GM23248 (cell line): Measurements from ENCODE around the gene YEATS2. TPM values are rescaled to one million over a fixed set of nuclear protein-coding genes. Genes with fewer than 3 reads are reported as not detected.
"Not testable (repeated sequence)": the region's sequence is repeated elsewhere in the genome, so short reads cannot be mapped to it uniquely, and the experiment has no call there.

Experiments
- DNase-seq: peaks from one replicate; pipeline ENCODE4 v3.0.0-alpha.2; 2015
- H2AFZ ChIP-seq: fragments of 200-600 bp; sonication (generic); 2 replicates; pipeline ENCODE4 v1.6.1; 2016; ENCODE audit warnings: antibody characterized with exemption
- H3F3A ChIP-seq: fragments of 200-600 bp; sonication (generic); 2 replicates; pipeline ENCODE4 v1.6.1; 2016; ENCODE audit warnings: mild to moderate bottlenecking, antibody characterized with exemption, mixed run types; ENCODE audit not compliant: insufficient read depth
- H3K27ac ChIP-seq: fragments of 200-600 bp; sonication (generic); 2 replicates; pipeline ENCODE4 v1.5.1; 2016; ENCODE audit warnings: mild to moderate bottlenecking
- H3K27me3 ChIP-seq: fragments of 200-600 bp; sonication (generic); replicated peaks from 2 replicates; pipeline ENCODE4 v1.6.1; 2016; ENCODE audit warnings: mild to moderate bottlenecking; ENCODE audit not compliant: insufficient read depth
- H3K36me3 ChIP-seq: fragments of 200-600 bp; sonication (generic); 2 replicates; pipeline ENCODE4 v1.6.1; 2016; ENCODE audit warnings: low read depth, mild to moderate bottlenecking
- H3K4me1 ChIP-seq: fragments of 200-600 bp; sonication (generic); 2 replicates; pipeline ENCODE4 v1.6.1; 2016; ENCODE audit warnings: mild to moderate bottlenecking; ENCODE audit not compliant: insufficient read depth
- H3K4me2 ChIP-seq: fragments of 200-600 bp; sonication (generic); one replicate; pipeline ENCODE4 v1.6.1; 2016; ENCODE audit warnings: mild to moderate bottlenecking; ENCODE audit not compliant: unreplicated experiment
- H3K4me3 ChIP-seq: fragments of 200-600 bp; sonication (generic); 2 replicates; pipeline ENCODE4 v1.5.1; 2016; ENCODE audit warnings: mild to moderate bottlenecking
- H3K79me2 ChIP-seq: fragments of 200-600 bp; sonication (generic); 2 replicates; pipeline ENCODE4 v1.6.1; 2016; ENCODE audit warnings: mild to moderate bottlenecking; ENCODE audit not compliant: insufficient read depth
- H3K9ac ChIP-seq: fragments of 200-600 bp; sonication (generic); 2 replicates; pipeline ENCODE4 v1.6.1; 2016; ENCODE audit warnings: mild to moderate bottlenecking
- H3K9me2 ChIP-seq: fragments of 200-600 bp; sonication (generic); 2 replicates; pipeline ENCODE4 v1.6.1; 2016; ENCODE audit warnings: mixed run types, mild to moderate bottlenecking, moderate library complexity; ENCODE audit not compliant: insufficient read depth
- H3K9me3 ChIP-seq: fragments of 200-600 bp; sonication (generic); one replicate; pipeline ENCODE4 v1.6.1; 2017; ENCODE audit warnings: low read depth
- H4K20me1 ChIP-seq: fragments of 200-600 bp; sonication (generic); 2 replicates; pipeline ENCODE4 v1.6.0; 2016; ENCODE audit not compliant: insufficient read depth
- EZH2 ChIP-seq: fragments of 200-600 bp; sonication (generic); IDR thresholded peaks from 2 replicates; pipeline ENCODE4 v1.6.1; 2018; ENCODE audit warnings: antibody characterized with exemption, mild to moderate bottlenecking; ENCODE audit not compliant: insufficient read depth, poor library complexity, severe bottlenecking
- EZH2phosphoT487 ChIP-seq: fragments of 200-600 bp; sonication (generic); IDR thresholded peaks from 2 replicates; pipeline ENCODE4 v1.6.1; 2018; ENCODE audit warnings: antibody characterized with exemption, moderate library complexity, mild to moderate bottlenecking, low read depth; ENCODE audit not compliant: insufficient read depth
- WGBS, 2 experiments: methylation state at CpG; one replicate each; pipeline ENCODE4 v1.1.6; 2015 to 2017; ENCODE audit warnings: low lambda C conversion rate in 2 of 2, low coverage in 1 of 2; ENCODE audit errors: missing lambda C conversion rate in 2 of 2; 5-methylcytosine and 5-hydroxymethylcytosine counted together
- in situ Hi-C: fragments of 300-500 bp; cut with MboI; formaldehyde crosslinking; loops from 2 replicates; pipeline ENCODE4 v1.15.0; 2020
- polyA plus RNA-seq: library from polyadenylated mRNA; unstranded; fragments of >200 nt; fragmentation: Nextera tagmentation; extraction: Ambion mirVana; gene quantifications from 2 replicates; pipeline ENCODE4 v1.2.1, GENCODE V29; 2016
- total RNA-seq: library from RNA; depleted of rRNA; stranded (reverse); fragments of >200 nt; shearing (Covaris generic); gene quantifications from 2 replicates; pipeline ENCODE4 v1.2.3, GENCODE V29; 2014

YEATS2 gene
- total and polyA plus RNA-seq, 2 experiments from 2014 or later, result 14.0 to 34.7 TPM

GRCh38 chr3:183662099-183662498 is 35.5 kb upstream of the YEATS2 start:
- H3K36me3 ChIP-seq, result no peaks in the 10 kb centered on the region
- peak overlapping the region; percentile 32 for H3K4me2 ChIP-seq
- peaks cover 45% of the 10 kb centered on the region for H3K4me1 ChIP-seq
- no peaks in the 10 kb centered on the region for H3K79me2 ChIP-seq
- no peaks in the 10 kb centered on the region for H3K27me3 ChIP-seq
- H3K9me3 ChIP-seq, result no peaks in the 10 kb centered on the region
- TF ChIP-seq EZH2 (no peak), EZH2phosphoT487 (no peak)
- in situ Hi-C loops, result no loop called here
- no peaks in the 10 kb centered on the region for H3K9me2 ChIP-seq
- H3K27ac ChIP-seq, result no peak overlapping the region
- no peak overlapping the region for H2AFZ ChIP-seq
- WGBS, 2 experiments, result 46 to 52% methylated on average over 3 of the region's 3 CpGs
- H3F3A ChIP-seq, result peaks cover 14% of the 10 kb centered on the region; the same call in 1 of the 2 replicates
- H3K4me3 ChIP-seq, result no peak overlapping the region
- H4K20me1 ChIP-seq, result no peaks in the 10 kb centered on the region
- DNase-seq, result peak; percentile 33
- H3K9ac ChIP-seq, result no peak overlapping the region

- Histone ChIP-seq H3K9me2 (no peaks in the 10 kb centered on the region), H3K79me2 (no peaks in the 10 kb centered on the region), H3K4me3 (no peak overlapping the region), H3K27ac (peak overlapping the region; percentile 42), H3K27me3 (no peaks in the 10 kb centered on the region), H2AFZ (peak overlapping the region; percentile 50; the same call in 1 of the 2 replicates), H3F3A (peaks cover 14% of the 10 kb centered on the region; the same call in 1 of the 2 replicates), H4K20me1 (no peaks in the 10 kb centered on the region), H3K9ac (no peak overlapping the region), H3K36me3 (no peaks in the 10 kb centered on the region), H3K4me1 (peaks cover 45% of the 10 kb centered on the region), H3K9me3 (no peaks in the 10 kb centered on the region), H3K4me2 (peak overlapping the region; percentile 15)
- in situ Hi-C loops, result no loop called here
- WGBS, 2 experiments, result 44 to 50% methylated on average over 3 of the region's 3 CpGs
- 0 out of 2 replicates have a peak, but pooled peaks have one; percentile 63 for TF ChIP-seq EZH2phosphoT487
- TF ChIP-seq EZH2, result no peak
- peak; percentile 90 for DNase-seq
Observed at GRCh38 chr3:183664913-183665381, 32.6 kb upstream of the YEATS2 start.

GRCh38 chr3:183680061-183680460 is 17.5 kb upstream of the YEATS2 start:
- Histone ChIP-seq H3K9ac (no peak overlapping the region), H3K4me1 (no peaks in the 10 kb centered on the region), H2AFZ (no peak overlapping the region), H3K9me2 (no peaks in the 10 kb centered on the region), H3K4me2 (no peak overlapping the region), H3F3A (no peaks in the 10 kb centered on the region), H3K27me3 (no peaks in the 10 kb centered on the region), H3K4me3 (no peak overlapping the region), H4K20me1 (no peaks in the 10 kb centered on the region), H3K36me3 (0 out of 2 replicates have a peak, but pooled peaks cover 3% of the 10 kb centered on the region), H3K9me3 (no peaks in the 10 kb centered on the region), H3K27ac (no peak overlapping the region), H3K79me2 (no peaks in the 10 kb centered on the region)
- TF ChIP-seq EZH2phosphoT487 (no peak), EZH2 (no peak)
- in situ Hi-C loops, result no loop called here
- WGBS, 2 experiments, result 98% methylated on average over 3 of the region's 3 CpGs
- no peak for DNase-seq

DNA sequence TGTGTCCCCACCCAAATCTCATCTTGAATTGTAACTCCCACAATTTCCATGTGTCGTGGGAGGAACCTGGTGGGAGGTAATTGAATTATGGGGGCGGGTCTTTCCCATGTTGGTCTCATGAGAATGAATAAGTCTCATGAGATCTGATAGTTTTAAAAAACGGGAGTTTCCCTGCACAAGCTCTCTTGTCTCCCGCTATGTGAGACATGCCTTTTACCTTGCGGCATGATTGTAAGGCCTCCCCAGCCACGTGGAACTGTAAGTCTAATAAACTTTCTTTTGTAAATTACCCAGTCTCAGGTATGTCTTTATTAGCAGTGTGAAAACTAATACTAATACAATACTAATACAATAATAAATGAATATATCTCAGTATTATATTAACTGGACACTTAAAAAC is 9.9 kb upstream of the YEATS2 start:
- no peak overlapping the region for H3K27ac ChIP-seq
- in situ Hi-C loops, result no loop called here
- no peak for DNase-seq
- H2AFZ ChIP-seq, result no peak overlapping the region
- TF ChIP-seq EZH2phosphoT487, result no peak
- no peak for TF ChIP-seq EZH2
- 66 to 76% methylated on average over 6 of the region's 6 CpGs for WGBS, 2 experiments
- no peak overlapping the region for H3K4me2 ChIP-seq
- no peaks in the 10 kb centered on the region for H3K9me2 ChIP-seq
- H3K4me1 ChIP-seq, result no peaks in the 10 kb centered on the region
- no peak overlapping the region for H3K4me3 ChIP-seq
- no peak overlapping the region for H3K9ac ChIP-seq
- no peaks in the 10 kb centered on the region for H3K9me3 ChIP-seq
- H4K20me1 ChIP-seq, result no peaks in the 10 kb centered on the region
- H3K79me2 ChIP-seq, result no peaks in the 10 kb centered on the region
- no peaks in the 10 kb centered on the region for H3F3A ChIP-seq
- H3K36me3 ChIP-seq, result no peaks in the 10 kb centered on the region
- no peaks in the 10 kb centered on the region for H3K27me3 ChIP-seq

GRCh38 chr3:183688874-183689273 is 8.7 kb upstream of the YEATS2 start:
- Histone ChIP-seq H3K9me3 (no peaks in the 10 kb centered on the region), H2AFZ (no peak overlapping the region), H3K4me3 (no peak overlapping the region), H3K4me1 (no peaks in the 10 kb centered on the region), H3K36me3 (no peaks in the 10 kb centered on the region), H3K9me2 (no peaks in the 10 kb centered on the region), H3K79me2 (no peaks in the 10 kb centered on the region), H3F3A (no peaks in the 10 kb centered on the region), H3K27ac (no peak overlapping the region), H3K4me2 (no peak overlapping the region), H3K9ac (no peak overlapping the region), H3K27me3 (no peaks in the 10 kb centered on the region), H4K20me1 (no peaks in the 10 kb centered on the region)
- TF ChIP-seq EZH2phosphoT487, result no peak
- TF ChIP-seq EZH2, result no peak
- WGBS, 2 experiments, result 29 to 42% methylated on average over 3 of the region's 3 CpGs
- DNase-seq, result peak; percentile 48
- in situ Hi-C loops, result no loop called here

GRCh38 chr3:183689621-183690020 is 8.0 kb upstream of the YEATS2 start:
- in situ Hi-C loops, H4K20me1 ChIP-seq, H3K79me2 ChIP-seq, H3K9me3 ChIP-seq, H3K4me1 ChIP-seq, DNase-seq, H3K4me2 ChIP-seq, H3K4me3 ChIP-seq, H3K9ac ChIP-seq, H3F3A ChIP-seq, H2AFZ ChIP-seq, H3K27me3 ChIP-seq, H3K36me3 ChIP-seq, H3K27ac ChIP-seq, H3K9me2 ChIP-seq: not testable (repeated sequence)
- 89 to 93% methylated on average over 5 of the region's 5 CpGs for WGBS, 2 experiments
